Subcutaneous abdominal adipose tissue (tissue), 5 donors: ENCODE measurements around the gene MB.

Experiments used
- H3K27ac ChIP-seq: one replicate; pipeline ENCODE4 v1.7.0; 2013; ENCODE audit warnings: low read depth, mild to moderate bottlenecking, inconsistent platforms, low read length, moderate library complexity
- H3K27me3 ChIP-seq, 5 donors: one replicate each; pipeline ENCODE4 v1.7.0; 2013; ENCODE audit warnings: low read length in 5 of 5, inconsistent platforms in 1 of 5; ENCODE audit not compliant: control insufficient read depth in 5 of 5, insufficient read depth in 4 of 5
- H3K36me3 ChIP-seq, 5 donors: one replicate each; pipeline ENCODE4 v1.7.0; 2013; ENCODE audit warnings: low read length in 5 of 5; ENCODE audit not compliant: control insufficient read depth in 5 of 5, insufficient read depth in 5 of 5
- H3K4me1 ChIP-seq, 5 donors: one replicate each; pipeline ENCODE4 v1.7.0; 2013; ENCODE audit warnings: low read length in 5 of 5, mild to moderate bottlenecking in 3 of 5, moderate library complexity in 1 of 5; ENCODE audit not compliant: control insufficient read depth in 5 of 5, insufficient read depth in 5 of 5
- H3K4me3 ChIP-seq, 5 donors: one replicate each; pipeline ENCODE4 v1.7.0; 2013; ENCODE audit warnings: low read length in 5 of 5, low read depth in 1 of 5
- H3K9ac ChIP-seq, 5 donors: one replicate each; pipeline ENCODE4 v1.7.0; 2013; ENCODE audit warnings: low read length in 5 of 5, mild to moderate bottlenecking in 4 of 5, moderate library complexity in 3 of 5
- H3K9me3 ChIP-seq, 5 donors: one replicate each; pipeline ENCODE4 v1.7.0; 2013; ENCODE audit warnings: low read length in 5 of 5; ENCODE audit not compliant: control insufficient read depth in 5 of 5
- donor health status: healthy.
- donor health status: healthy.
- donor health status: healthy.
- donor health status: healthy.
- donor health status: healthy.

MB gene

GRCh38 chr22:35568751-35569739, 48.1 kb downstream of the MB start:
- Histone ChIP-seq H3K9ac (no peak overlapping the region), H3K4me3 (no peak overlapping the region), H3K36me3 (no peaks in the 10 kb centered on the region), H3K4me1 (peaks cover 0 to 13% (median 5%) of the 10 kb centered on the region in 5 donors), H3K9me3 (no peaks in the 10 kb centered on the region), H3K27ac (no peak overlapping the region), H3K27me3 (peaks cover 0 to 22% (median 12%) of the 10 kb centered on the region in 5 donors)

- no peaks in the 10 kb centered on the region for H3K9me3 ChIP-seq
- H3K27ac ChIP-seq, result no peak overlapping the region
- H3K4me1 ChIP-seq, result peaks cover 0 to 13% (median 5%) of the 10 kb centered on the region in 5 donors
- H3K36me3 ChIP-seq, result no peaks in the 10 kb centered on the region
- H3K9ac ChIP-seq, result no peak overlapping the region
- H3K27me3 ChIP-seq, result peaks cover 0 to 21% (median 10%) of the 10 kb centered on the region in 5 donors
- H3K4me3 ChIP-seq, result no peak overlapping the region
Observed at GRCh38 chr22:35567351-35568141, 49.6 kb downstream of the MB start.

GRCh38 chr22:35564975-35565867, 51.9 kb downstream of the MB start:
- H3K4me1 ChIP-seq, result peaks cover 0 to 13% (median 5%) of the 10 kb centered on the region in 5 donors
- H3K4me3 ChIP-seq, result no peak overlapping the region
- H3K9ac ChIP-seq, result no peak overlapping the region
- no peaks in the 10 kb centered on the region for H3K9me3 ChIP-seq
- peaks cover 0 to 28% (median 15%) of the 10 kb centered on the region in 5 donors for H3K27me3 ChIP-seq
- no peaks in the 10 kb centered on the region for H3K36me3 ChIP-seq
- H3K27ac ChIP-seq, result no peak overlapping the region

GRCh38 chr22:35563211-35563610, 53.9 kb downstream of the MB start:
- peaks cover 0 to 13% (median 5%) of the 10 kb centered on the region in 5 donors for H3K4me1 ChIP-seq
- H3K4me3 ChIP-seq, result no peak overlapping the region
- peaks cover 0 to 3% (median 0%) of the 10 kb centered on the region in 5 donors for H3K9me3 ChIP-seq
- peaks cover 0 to 22% (median 9%) of the 10 kb centered on the region in 5 donors for H3K27me3 ChIP-seq
- no peak overlapping the region for H3K9ac ChIP-seq
- H3K36me3 ChIP-seq, result no peaks in the 10 kb centered on the region
- no peak overlapping the region for H3K27ac ChIP-seq

- Histone ChIP-seq H3K4me1 (peaks cover 0 to 5% (median 4%) of the 10 kb centered on the region in 5 donors), H3K27ac (no peak overlapping the region)
Observed at GRCh38 chr22:35561796-35562526, 55.2 kb downstream of the MB start.

GRCh38 chr22:35560824-35561223, 56.3 kb downstream of the MB start:
- H3K9ac ChIP-seq, result no peak overlapping the region
- no peaks in the 10 kb centered on the region for H3K36me3 ChIP-seq
- H3K4me1 ChIP-seq, result peaks cover 0 to 5% (median 3%) of the 10 kb centered on the region in 5 donors
- H3K27me3 ChIP-seq, result peaks cover 0 to 16% (median 8%) of the 10 kb centered on the region in 5 donors
- H3K4me3 ChIP-seq, result no peak overlapping the region
- H3K9me3 ChIP-seq, result peaks cover 0 to 3% (median 0%) of the 10 kb centered on the region in 5 donors
- no peak overlapping the region for H3K27ac ChIP-seq

More at GRCh38 chr22:35561796-35562526, 55.2 kb downstream of the MB start:
- Histone ChIP-seq H3K4me3 (no peak overlapping the region), H3K27me3 (peaks cover 0 to 12% (median 8%) of the 10 kb centered on the region in 5 donors), H3K9me3 (peaks cover 0 to 3% (median 0%) of the 10 kb centered on the region in 5 donors), H3K9ac (no peak overlapping the region), H3K36me3 (no peaks in the 10 kb centered on the region)

GRCh38 chr22:35560366-35560765, 56.8 kb downstream of the MB start:
- Histone ChIP-seq H3K9me3 (peaks cover 0 to 3% (median 0%) of the 10 kb centered on the region in 5 donors), H3K27ac (no peak overlapping the region)

GRCh38 chr22:35559354-35560005, 57.6 kb downstream of the MB start:
- Histone ChIP-seq H3K27ac (no peak overlapping the region), H3K4me3 (no peak overlapping the region), H3K27me3 (peaks cover 0 to 20% (median 6%) of the 10 kb centered on the region in 5 donors), H3K9ac (no peak overlapping the region), H3K36me3 (no peaks in the 10 kb centered on the region), H3K9me3 (peaks cover 0 to 3% (median 0%) of the 10 kb centered on the region in 5 donors), H3K4me1 (peaks cover 0 to 4% (median 0%) of the 10 kb centered on the region in 5 donors)

More at GRCh38 chr22:35560366-35560765, 56.8 kb downstream of the MB start:
- no peak overlapping the region for H3K9ac ChIP-seq
- H3K4me3 ChIP-seq, result no peak overlapping the region
- H3K36me3 ChIP-seq, result no peaks in the 10 kb centered on the region
- H3K27me3 ChIP-seq, result peaks cover 0 to 16% (median 6%) of the 10 kb centered on the region in 5 donors
- peaks cover 0 to 5% (median 0%) of the 10 kb centered on the region in 5 donors for H3K4me1 ChIP-seq
